HepG2 (cell line): ENCODE data around the gene TTBK1. TPM values are rescaled to one million over a fixed set of nuclear protein-coding genes. Genes with fewer than 3 reads are reported as not detected.
A peak's percentile ranks its signal among the peaks of the same experiment; 100 is the strongest.

Experiments
- CBX2 ChIP-seq, 2 experiments: fragments of 200-600 bp in 1 of 2; sonication (generic); formaldehyde crosslinking in 1 of 2; IDR thresholded peaks; 2 replicates each; pipeline versions ENCODE4 v1.7.0 to v1.8.1; 2018 to 2022; ENCODE audit warnings: low read depth in 2 of 2, low read length in 1 of 2, mild to moderate bottlenecking in 1 of 2, missing genetic modification reagents in 1 of 2
- CC2D1A ChIP-seq: sonication (generic); formaldehyde crosslinking; IDR thresholded peaks from 2 replicates; pipeline ENCODE4 v1.8.1; 2023; ENCODE audit warnings: mild to moderate bottlenecking, missing genetic modification reagents
- ERF ChIP-seq: IDR thresholded peaks from 2 replicates; pipeline ENCODE4 v1.6.1; 2018; ENCODE audit warnings: missing biosample characterization, missing genetic modification reagents
- KDM4B ChIP-seq: sonication (generic); formaldehyde crosslinking; IDR thresholded peaks from 2 replicates; pipeline ENCODE4 v1.4.0; 2020; ENCODE audit warnings: missing genetic modification reagents
- KDM5A ChIP-seq: fragments of 200-600 bp; sonication (generic); IDR thresholded peaks from 2 replicates; pipeline ENCODE4 v1.7.0; 2018; ENCODE audit warnings: antibody characterized with exemption, mild to moderate bottlenecking, low read length, borderline replicate concordance
- MAFK ChIP-seq, 2 experiments: IDR thresholded peaks in 1 of 2; conservative IDR thresholded peaks in 1 of 2; 2 replicates each; pipeline ENCODE4 v1.6.1; 2011; ENCODE audit warnings: improper control_type of control experiment in 2 of 2, low read length in 2 of 2
- RBFOX2 ChIP-seq: fragments of 200-400 bp; formaldehyde crosslinking; IDR thresholded peaks from 2 replicates; pipeline ENCODE4 v1.6.1; 2017; ENCODE audit warnings: low read depth, mild to moderate bottlenecking, low read length
- SAP130 ChIP-seq: IDR thresholded peaks from 2 replicates; pipeline ENCODE4 v1.6.1; 2016; ENCODE audit warnings: low read depth
- SSRP1 ChIP-seq: IDR thresholded peaks from 2 replicates; pipeline ENCODE4 v1.6.1; 2016; ENCODE audit warnings: control low read depth
- XRCC5 ChIP-seq: fragments of 200-400 bp; formaldehyde crosslinking; optimal IDR thresholded peaks from 2 replicates; pipeline ENCODE3; 2017; ENCODE audit warnings: mild to moderate bottlenecking, low read length
- ZKSCAN1 ChIP-seq: fragments of 150-350 bp; IDR thresholded peaks from 2 replicates; pipeline ENCODE4 v1.6.1; 2014; ENCODE audit warnings: low read length
- ZMYM2 ChIP-seq: sonication (generic); formaldehyde crosslinking; IDR thresholded peaks from 2 replicates; pipeline ENCODE4 v1.8.0; 2022; ENCODE audit warnings: mild to moderate bottlenecking, missing genetic modification reagents
- ZMYM3 ChIP-seq: sonication (generic); formaldehyde crosslinking; IDR thresholded peaks from 2 replicates; pipeline ENCODE4 v1.5.1; 2020; ENCODE audit warnings: mild to moderate bottlenecking, missing genetic modification reagents
- ZNF430 ChIP-seq: sonication (generic); formaldehyde crosslinking; IDR thresholded peaks from 2 replicates; pipeline ENCODE4 v1.9.0; 2021; ENCODE audit warnings: mild to moderate bottlenecking, missing genetic modification reagents
- ZNF460 ChIP-seq: sonication (generic); formaldehyde crosslinking; IDR thresholded peaks from 2 replicates; pipeline ENCODE4 v1.5.1; 2020; ENCODE audit warnings: missing genetic modification reagents, mild to moderate bottlenecking, borderline replicate concordance
- ZNF670 ChIP-seq: sonication (generic); formaldehyde crosslinking; IDR thresholded peaks from 2 replicates; pipeline ENCODE4 v1.8.0; 2022; ENCODE audit warnings: mild to moderate bottlenecking, missing genetic modification reagents, borderline replicate concordance
- ZNF83 ChIP-seq: sonication (generic); formaldehyde crosslinking; IDR thresholded peaks from 2 replicates; pipeline ENCODE4 v1.4.0; 2020; ENCODE audit warnings: missing genetic modification reagents, mild to moderate bottlenecking, borderline replicate concordance
- polyA plus RNA-seq, 8 experiments: library from polyadenylated mRNA; depleted of rRNA in 3 of 8; stranded (reverse) in 7 of 8; unstranded in 1 of 8; fragments of >200 nt; fragmentation: Illumina TruSeq in 4 of 8; extraction: Trizol in 4 of 8; gene quantifications; 2 replicates each; pipeline versions ENCODE4 v1.2.1 to v1.2.3, GENCODE V29; 2011 to 2016; ENCODE audit warnings: low read depth in 4 of 8, missing spikeins in 1 of 8, mixed read lengths in 1 of 8; ENCODE audit not compliant: insufficient read depth in 1 of 8
- total RNA-seq, 5 experiments: library from RNA; depleted of rRNA; stranded (reverse); fragments of >200 nt; fragmentation: Illumina TruSeq; extraction: Trizol; gene quantifications; 2 replicates each; pipeline ENCODE4 v1.2.3, GENCODE V29; 2016; ENCODE audit warnings: low read depth in 1 of 5
- TF ChIP-seq, protein P1 (sequence below): sonication (generic); formaldehyde crosslinking; IDR thresholded peaks from 2 replicates; pipeline ENCODE4 v1.8.1; 2023; ENCODE audit warnings: mild to moderate bottlenecking, inconsistent platforms, moderate library complexity, missing genetic modification reagents, borderline replicate concordance
- TF ChIP-seq, protein P2 (sequence below): IDR thresholded peaks from 2 replicates; pipeline ENCODE4 v1.6.1; 2012; ENCODE audit warnings: low read depth, low read length, improper control_type of control experiment
- TF ChIP-seq, protein P3 (sequence below): sonication (generic); formaldehyde crosslinking; IDR thresholded peaks from 2 replicates; pipeline ENCODE4 v1.4.0; 2020; ENCODE audit warnings: missing genetic modification reagents; ENCODE audit errors: not compliant biosample characterization
- TF ChIP-seq, protein P4 (sequence below): sonication (generic); formaldehyde crosslinking; IDR thresholded peaks from 2 replicates; pipeline ENCODE4 v1.4.0; 2020; ENCODE audit warnings: mild to moderate bottlenecking, low read depth, missing genetic modification reagents
- TF ChIP-seq, protein P5 (sequence below): sonication (generic); formaldehyde crosslinking; IDR thresholded peaks from 2 replicates; pipeline ENCODE4 v1.4.0; 2020; ENCODE audit warnings: low read depth, mild to moderate bottlenecking, missing genetic modification reagents
- TF ChIP-seq, protein P6 (sequence below): sonication (generic); formaldehyde crosslinking; IDR thresholded peaks from 2 replicates; pipeline ENCODE4 v1.4.0; 2020; ENCODE audit warnings: low read depth, mild to moderate bottlenecking, missing genetic modification reagents

Gene TTBK1
- total and polyA plus RNA-seq, 2 of the 13 experiments (the other 11 are each of a cell fraction or from before 2014, with no cell fraction given) = 0.24 to 0.33 TPM

DNA sequence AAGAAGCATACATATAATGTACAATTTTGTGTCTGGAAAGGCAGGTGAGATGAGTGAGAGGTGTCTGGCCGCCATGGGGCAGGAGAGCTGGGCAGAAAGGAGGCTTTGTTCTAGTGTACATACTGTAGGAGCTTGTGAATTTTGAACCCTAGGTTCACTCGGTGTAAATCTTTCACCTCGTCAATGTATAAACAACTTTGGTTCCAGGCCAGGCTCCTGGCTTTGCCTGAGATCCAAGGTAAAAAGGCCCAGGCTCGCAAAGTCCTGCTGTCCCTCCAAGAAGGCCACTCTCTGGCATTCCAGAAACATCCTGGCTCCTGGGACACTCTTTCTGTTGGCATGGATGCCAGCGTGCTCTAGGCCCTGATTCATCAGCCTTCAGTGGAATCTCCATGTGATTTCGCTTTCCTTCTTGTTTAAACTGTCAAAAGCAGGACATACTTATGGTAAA is 47.6 kb downstream of the TTBK1 start (continued):
- no peak for TF ChIP-seq ZNF670 (CRISPR knock-in tag)
- peak; percentile 76; the same call in 1 of the 2 replicates for TF ChIP-seq ERF (CRISPR knock-in tag)
- TF ChIP-seq SSRP1 (CRISPR knock-in tag) = no peak; the same call in 1 of the 2 replicates
- TF ChIP-seq RBFOX2 = peak; percentile 54
- TF ChIP-seq KDM5A = no peak
- TF ChIP-seq ZMYM2 = peak; percentile 66; the same call in 1 of the 2 replicates
- no peak for TF ChIP-seq MAFK (conservative IDR thresholded peaks at IDR 0.05 in 1 of 2, IDR thresholded peaks at IDR 0.05 in 1 of 2; ENCODE audit: low read length in 2 of 2)
- TF ChIP-seq, protein P1, sequence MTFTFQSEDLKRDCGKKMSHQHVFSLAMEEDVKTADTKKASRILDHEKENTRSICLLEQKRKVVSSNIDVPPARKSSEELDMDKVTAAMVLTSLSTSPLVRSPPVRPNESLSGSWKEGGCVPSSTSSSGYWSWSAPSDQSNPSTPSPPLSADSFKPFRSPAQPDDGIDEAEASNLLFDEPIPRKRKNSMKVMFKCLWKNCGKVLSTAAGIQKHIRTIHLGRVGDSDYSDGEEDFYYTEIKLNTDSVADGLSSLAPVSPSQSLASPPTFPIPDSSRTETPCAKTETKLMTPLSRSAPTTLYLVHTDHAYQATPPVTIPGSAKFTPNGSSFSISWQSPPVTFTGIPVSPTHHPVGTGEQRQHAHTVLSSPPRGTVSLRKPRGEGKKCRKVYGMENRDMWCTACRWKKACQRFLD (CRISPR knock-in tag) = no peak
- TF ChIP-seq CBX2 (IDR thresholded peaks at IDR 0.05; ENCODE audit: low read depth, low read length) = no peak
- TF ChIP-seq CBX2 (CRISPR knock-in tag; IDR thresholded peaks at IDR 0.05; ENCODE audit: low read depth) = no peak
- TF ChIP-seq KDM4B (CRISPR knock-in tag) = no peak
- TF ChIP-seq, protein P2, sequence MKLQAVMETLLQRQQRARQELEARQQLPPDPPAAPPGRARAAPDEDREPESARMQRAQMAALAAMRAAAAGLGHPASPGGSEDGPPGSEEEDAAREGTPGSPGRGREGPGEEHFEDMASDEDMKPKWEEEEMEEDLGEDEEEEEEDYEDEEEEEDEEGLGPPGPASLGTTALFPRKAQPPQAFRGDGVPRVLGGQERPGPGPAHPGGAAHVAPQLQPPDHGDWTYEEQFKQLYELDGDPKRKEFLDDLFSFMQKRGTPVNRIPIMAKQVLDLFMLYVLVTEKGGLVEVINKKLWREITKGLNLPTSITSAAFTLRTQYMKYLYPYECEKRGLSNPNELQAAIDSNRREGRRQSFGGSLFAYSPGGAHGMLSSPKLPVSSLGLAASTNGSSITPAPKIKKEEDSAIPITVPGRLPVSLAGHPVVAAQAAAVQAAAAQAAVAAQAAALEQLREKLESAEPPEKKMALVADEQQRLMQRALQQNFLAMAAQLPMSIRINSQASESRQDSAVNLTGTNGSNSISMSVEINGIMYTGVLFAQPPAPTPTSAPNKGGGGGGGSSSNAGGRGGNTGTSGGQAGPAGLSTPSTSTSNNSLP = no peak; the same call in 1 of the 2 replicates
- TF ChIP-seq, protein P3, sequence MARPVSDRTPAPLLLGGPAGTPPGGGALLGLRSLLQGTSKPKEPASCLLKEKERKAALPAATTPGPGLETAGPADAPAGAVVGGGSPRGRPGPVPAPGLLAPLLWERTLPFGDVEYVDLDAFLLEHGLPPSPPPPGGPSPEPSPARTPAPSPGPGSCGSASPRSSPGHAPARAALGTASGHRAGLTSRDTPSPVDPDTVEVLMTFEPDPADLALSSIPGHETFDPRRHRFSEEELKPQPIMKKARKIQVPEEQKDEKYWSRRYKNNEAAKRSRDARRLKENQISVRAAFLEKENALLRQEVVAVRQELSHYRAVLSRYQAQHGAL = no peak
- peak; percentile 57; the same call in 1 of the 2 replicates for TF ChIP-seq ZNF430 (CRISPR knock-in tag)
- TF ChIP-seq, protein P4, sequence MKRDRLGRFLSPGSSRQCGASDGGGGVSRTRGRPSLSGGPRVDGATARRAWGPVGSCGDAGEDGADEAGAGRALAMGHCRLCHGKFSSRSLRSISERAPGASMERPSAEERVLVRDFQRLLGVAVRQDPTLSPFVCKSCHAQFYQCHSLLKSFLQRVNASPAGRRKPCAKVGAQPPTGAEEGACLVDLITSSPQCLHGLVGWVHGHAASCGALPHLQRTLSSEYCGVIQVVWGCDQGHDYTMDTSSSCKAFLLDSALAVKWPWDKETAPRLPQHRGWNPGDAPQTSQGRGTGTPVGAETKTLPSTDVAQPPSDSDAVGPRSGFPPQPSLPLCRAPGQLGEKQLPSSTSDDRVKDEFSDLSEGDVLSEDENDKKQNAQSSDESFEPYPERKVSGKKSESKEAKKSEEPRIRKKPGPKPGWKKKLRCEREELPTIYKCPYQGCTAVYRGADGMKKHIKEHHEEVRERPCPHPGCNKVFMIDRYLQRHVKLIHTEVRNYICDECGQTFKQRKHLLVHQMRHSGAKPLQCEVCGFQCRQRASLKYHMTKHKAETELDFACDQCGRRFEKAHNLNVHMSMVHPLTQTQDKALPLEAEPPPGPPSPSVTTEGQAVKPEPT = no peak
- TF ChIP-seq ZKSCAN1 = 0 out of 2 replicates have a peak, but pooled peaks have one; percentile 44
- no peak for TF ChIP-seq ZNF83
- TF ChIP-seq, protein P5, sequence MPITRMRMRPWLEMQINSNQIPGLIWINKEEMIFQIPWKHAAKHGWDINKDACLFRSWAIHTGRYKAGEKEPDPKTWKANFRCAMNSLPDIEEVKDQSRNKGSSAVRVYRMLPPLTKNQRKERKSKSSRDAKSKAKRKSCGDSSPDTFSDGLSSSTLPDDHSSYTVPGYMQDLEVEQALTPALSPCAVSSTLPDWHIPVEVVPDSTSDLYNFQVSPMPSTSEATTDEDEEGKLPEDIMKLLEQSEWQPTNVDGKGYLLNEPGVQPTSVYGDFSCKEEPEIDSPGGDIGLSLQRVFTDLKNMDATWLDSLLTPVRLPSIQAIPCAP (CRISPR knock-in tag) = no peak
- no peak for TF ChIP-seq ZNF460 (CRISPR knock-in tag)
- TF ChIP-seq CC2D1A (CRISPR knock-in tag) = no peak
- peak; percentile 91 for TF ChIP-seq ZMYM3 (CRISPR knock-in tag)
- TF ChIP-seq XRCC5 = peak; percentile 51
- TF ChIP-seq, protein P6, sequence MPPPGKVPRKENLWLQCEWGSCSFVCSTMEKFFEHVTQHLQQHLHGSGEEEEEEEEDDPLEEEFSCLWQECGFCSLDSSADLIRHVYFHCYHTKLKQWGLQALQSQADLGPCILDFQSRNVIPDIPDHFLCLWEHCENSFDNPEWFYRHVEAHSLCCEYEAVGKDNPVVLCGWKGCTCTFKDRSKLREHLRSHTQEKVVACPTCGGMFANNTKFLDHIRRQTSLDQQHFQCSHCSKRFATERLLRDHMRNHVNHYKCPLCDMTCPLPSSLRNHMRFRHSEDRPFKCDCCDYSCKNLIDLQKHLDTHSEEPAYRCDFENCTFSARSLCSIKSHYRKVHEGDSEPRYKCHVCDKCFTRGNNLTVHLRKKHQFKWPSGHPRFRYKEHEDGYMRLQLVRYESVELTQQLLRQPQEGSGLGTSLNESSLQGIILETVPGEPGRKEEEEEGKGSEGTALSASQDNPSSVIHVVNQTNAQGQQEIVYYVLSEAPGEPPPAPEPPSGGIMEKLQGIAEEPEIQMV = no peak
- TF ChIP-seq SAP130 = peak; percentile 73
